Stimulated activated effector memory CD8-positive, alpha-beta T cell treated with anti-CD3 and anti-CD28 coated beads, Interleukin-12 subunit alpha, Interleukin-12 subunit beta, amount 100 ng/mL, for 72 hours (primary cell): ENCODE results near the gene PGAM1.
"Not testable (repeated sequence)": the region's sequence is repeated elsewhere in the genome, so short reads cannot be mapped to it uniquely, and the experiment has no call there.

Experiments
- ATAC-seq: fragments of 150-1000 bp; cut with Tn5 transposase; 2 replicates; pipeline ENCODE4 v1.10.0; 2021
- DNase-seq, 2 donors: peaks; one replicate each; pipeline ENCODE4 v3.0.0; 2021 to 2022; ENCODE audit warnings: low spot score in 2 of 2
- H3K27ac Mint-ChIP-seq: one replicate; pipeline ENCODE4 v1.8.0; 2022; ENCODE audit warnings: mild to moderate bottlenecking, mixed read lengths
- H3K36me3 Mint-ChIP-seq: one replicate; pipeline ENCODE4 v1.8.0; 2022; ENCODE audit warnings: mild to moderate bottlenecking, mixed read lengths
- H3K4me1 Mint-ChIP-seq: one replicate; pipeline ENCODE4 v1.8.0; 2022; ENCODE audit warnings: mixed read lengths
- H3K4me3 Mint-ChIP-seq: one replicate; pipeline ENCODE4 v1.8.0; 2022; ENCODE audit warnings: mild to moderate bottlenecking, mixed read lengths
- H3K9me3 Mint-ChIP-seq: one replicate; pipeline ENCODE4 v1.8.0; 2022; ENCODE audit warnings: mixed read lengths

PGAM1 gene

DNA sequence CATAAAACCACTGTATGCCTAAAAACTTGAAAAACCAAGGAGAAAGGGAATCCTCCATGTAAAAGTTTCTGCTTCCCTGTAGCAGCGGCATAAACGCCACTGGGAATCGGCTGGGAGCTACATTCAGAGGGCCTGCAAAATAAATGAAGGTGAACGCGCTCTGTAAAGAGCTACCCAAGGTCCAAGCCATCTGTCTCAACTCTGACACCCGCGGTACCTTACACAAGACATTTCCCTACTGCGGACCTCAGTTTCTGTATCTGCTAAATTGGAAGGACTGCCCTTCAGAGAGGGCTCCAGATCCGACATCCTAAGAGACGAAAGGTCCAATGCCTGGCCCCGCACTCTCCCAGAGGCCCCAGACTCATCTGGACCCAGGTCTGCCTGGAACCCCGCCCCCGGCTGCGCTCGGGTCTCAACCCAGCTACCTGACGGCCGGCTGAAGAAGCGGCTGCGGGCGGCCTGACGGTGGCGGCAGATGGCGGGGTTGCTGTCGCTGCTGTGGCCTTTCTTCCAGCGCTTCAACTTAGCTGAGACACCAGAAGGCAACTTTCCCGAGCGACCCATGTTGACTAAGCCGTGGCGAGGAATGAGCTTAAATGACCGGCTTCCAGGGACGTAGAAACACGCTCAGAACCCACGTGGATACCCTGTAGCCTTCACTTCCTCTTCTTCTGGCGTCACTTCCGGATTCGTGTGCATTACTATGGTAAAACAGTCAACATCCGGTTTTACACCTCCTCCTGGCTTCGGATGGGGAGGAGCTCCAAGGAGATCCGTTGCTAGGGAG lies 25.1 kb upstream of the PGAM1 start, which contains the start of gene RRP12:
Gene RRP12 (minus strand): TSS at position 676 of the 790 bp plus-strand sequence. CDS start 109 bp downstream, at position 567.
- peaks cover 16% of the 10 kb centered on the region for H3K4me1 Mint-ChIP-seq
- H3K36me3 Mint-ChIP-seq, result peaks cover 38% of the 10 kb centered on the region
- peak within 1 kb of the TSS; percentile 92 for H3K27ac Mint-ChIP-seq
- peak within 1 kb of the TSS; percentile 93 for H3K4me3 Mint-ChIP-seq
- H3K9me3 Mint-ChIP-seq, result no peaks in the 10 kb centered on the region
- ATAC-seq (peak; percentile 99), DNase-seq (peak in 1 of 2 donors; percentile 87)

GRCh38 chr10:97401455-97401919 lies 24.5 kb upstream of the PGAM1 start:
- peaks cover 16% of the 10 kb centered on the region for H3K4me1 Mint-ChIP-seq
- H3K27ac Mint-ChIP-seq, result peak overlapping the region; percentile 92
- ATAC-seq, result no peak
- H3K4me3 Mint-ChIP-seq, result peak overlapping the region; percentile 93
- peaks cover 32% of the 10 kb centered on the region for H3K36me3 Mint-ChIP-seq
- H3K9me3 Mint-ChIP-seq, result no peaks in the 10 kb centered on the region
- DNase-seq, result no peak

GRCh38 chr10:97404044-97404443 lies 21.9 kb upstream of the PGAM1 start:
- Mint-ChIP-seq H3K4me1 (peaks cover 26% of the 10 kb centered on the region), H3K4me3 (no peak overlapping the region), H3K36me3 (peaks cover 8% of the 10 kb centered on the region), H3K9me3 (no peaks in the 10 kb centered on the region), H3K27ac (no peak overlapping the region)
- ATAC-seq (no peak), DNase-seq (no peak)

GRCh38 chr10:97406064-97406463 lies 19.9 kb upstream of the PGAM1 start:
- Mint-ChIP-seq H3K4me1 (peaks cover 22% of the 10 kb centered on the region), H3K27ac (no peak overlapping the region), H3K36me3 (no peaks in the 10 kb centered on the region), H3K9me3 (no peaks in the 10 kb centered on the region), H3K4me3 (no peak overlapping the region)
- ATAC-seq (no peak), DNase-seq (no peak)

GRCh38 chr10:97406483-97406882 lies 19.5 kb upstream of the PGAM1 start:
- not testable (repeated sequence) for DNase-seq, ATAC-seq, H3K27ac Mint-ChIP-seq, H3K9me3 Mint-ChIP-seq, H3K36me3 Mint-ChIP-seq, H3K4me3 Mint-ChIP-seq
- H3K4me1 Mint-ChIP-seq, result peaks cover 18% of the 10 kb centered on the region

- H3K27ac Mint-ChIP-seq, result peak overlapping the region; percentile 38
- DNase-seq (peak in 1 of 2 donors; percentile 88), ATAC-seq (peak; percentile 97)
- peaks cover 16% of the 10 kb centered on the region for H3K4me1 Mint-ChIP-seq
- H3K36me3 Mint-ChIP-seq, result no peaks in the 10 kb centered on the region
- H3K4me3 Mint-ChIP-seq, result peak overlapping the region; percentile 42
- no peaks in the 10 kb centered on the region for H3K9me3 Mint-ChIP-seq
Observed at GRCh38 chr10:97407211-97407951, 18.6 kb upstream of the PGAM1 start.

GRCh38 chr10:97407952-97408248 lies 18.1 kb upstream of the PGAM1 start:
- Mint-ChIP-seq H3K9me3 (no peaks in the 10 kb centered on the region), H3K4me3 (peak overlapping the region; percentile 42), H3K36me3 (peaks cover 2% of the 10 kb centered on the region), H3K27ac (peak overlapping the region; percentile 38), H3K4me1 (peaks cover 16% of the 10 kb centered on the region)
- no peak for DNase-seq
- no peak for ATAC-seq

- ATAC-seq (no peak), DNase-seq (no peak)
- H3K4me1 Mint-ChIP-seq, result peaks cover 22% of the 10 kb centered on the region
- H3K27ac Mint-ChIP-seq, result peak overlapping the region; percentile 38
- H3K4me3 Mint-ChIP-seq, result no peak overlapping the region
- peaks cover 6% of the 10 kb centered on the region for H3K36me3 Mint-ChIP-seq
- no peaks in the 10 kb centered on the region for H3K9me3 Mint-ChIP-seq
Observed at GRCh38 chr10:97408496-97408992, 17.4 kb upstream of the PGAM1 start.

DNA sequence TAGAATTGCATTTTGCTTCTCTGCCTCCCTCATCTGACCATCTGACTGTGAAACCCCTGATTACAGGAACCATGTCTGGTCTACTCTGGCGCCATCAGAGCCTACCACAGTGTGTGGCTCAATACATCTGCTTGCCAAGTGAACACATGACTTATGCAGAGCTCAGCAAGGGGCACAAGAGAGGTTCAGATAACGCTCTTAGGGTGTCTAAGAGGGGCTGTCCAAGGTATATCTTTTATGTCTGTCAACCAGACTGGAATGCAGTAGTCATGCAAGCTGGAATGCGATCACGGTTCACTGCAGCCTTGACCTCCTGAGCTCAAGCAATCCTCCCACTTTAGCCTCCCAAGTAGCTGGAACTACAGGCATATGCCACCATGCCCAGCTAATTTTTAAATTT lies 14.6 kb upstream of the PGAM1 start:
- Mint-ChIP-seq H3K9me3 (no peaks in the 10 kb centered on the region), H3K4me1 (peaks cover 38% of the 10 kb centered on the region), H3K27ac (no peak overlapping the region), H3K4me3 (no peak overlapping the region), H3K36me3 (peaks cover 26% of the 10 kb centered on the region)
- ATAC-seq (no peak), DNase-seq (no peak)

- peak in 1 of 2 donors; percentile 83 for DNase-seq
Observed at GRCh38 chr10:97412891-97413304, 13.1 kb upstream of the PGAM1 start.

DNA sequence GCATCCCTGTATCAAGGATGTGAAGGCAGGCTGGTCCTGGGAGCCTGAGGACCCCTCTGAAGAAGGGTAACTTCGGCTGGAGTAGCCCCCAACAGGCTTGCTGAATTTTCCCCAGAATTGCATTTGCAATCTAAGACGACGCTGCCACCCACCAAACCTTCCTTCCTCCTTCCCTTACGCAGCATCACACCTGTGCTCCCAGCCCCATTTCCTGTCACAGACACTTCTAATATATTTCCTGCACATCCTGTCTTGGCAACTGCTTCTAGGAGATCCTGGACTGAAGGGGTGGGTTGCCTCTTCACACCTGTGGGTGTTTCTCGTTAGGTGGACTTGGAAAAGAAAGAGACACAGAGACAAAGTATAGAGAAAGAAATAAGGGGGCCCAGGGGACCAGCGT lies 9.4 kb upstream of the PGAM1 start:
- Mint-ChIP-seq H3K36me3 (peaks cover 51% of the 10 kb centered on the region), H3K4me3 (peak overlapping the region; percentile 26), H3K9me3 (no peaks in the 10 kb centered on the region), H3K4me1 (peaks cover 59% of the 10 kb centered on the region), H3K27ac (peak overlapping the region; percentile 81)
- ATAC-seq, result no peak
- DNase-seq, result no peak

More at GRCh38 chr10:97412891-97413304, 13.1 kb upstream of the PGAM1 start:
- H3K36me3 Mint-ChIP-seq, result peaks cover 28% of the 10 kb centered on the region
- no peaks in the 10 kb centered on the region for H3K9me3 Mint-ChIP-seq
- H3K27ac Mint-ChIP-seq, result peak overlapping the region; percentile 81
- H3K4me3 Mint-ChIP-seq, result peak overlapping the region; percentile 45
- peaks cover 41% of the 10 kb centered on the region for H3K4me1 Mint-ChIP-seq
- ATAC-seq, result peak; percentile 91

- H3K9me3 Mint-ChIP-seq, ATAC-seq, DNase-seq: not testable (repeated sequence)
- Mint-ChIP-seq H3K4me1 (peaks cover 36% of the 10 kb centered on the region), H3K4me3 (peak overlapping the region; percentile 59), H3K27ac (peak overlapping the region; percentile 87), H3K36me3 (peaks cover 71% of the 10 kb centered on the region)
Observed at GRCh38 chr10:97423757-97424098, 2.3 kb upstream of the PGAM1 start.

DNA sequence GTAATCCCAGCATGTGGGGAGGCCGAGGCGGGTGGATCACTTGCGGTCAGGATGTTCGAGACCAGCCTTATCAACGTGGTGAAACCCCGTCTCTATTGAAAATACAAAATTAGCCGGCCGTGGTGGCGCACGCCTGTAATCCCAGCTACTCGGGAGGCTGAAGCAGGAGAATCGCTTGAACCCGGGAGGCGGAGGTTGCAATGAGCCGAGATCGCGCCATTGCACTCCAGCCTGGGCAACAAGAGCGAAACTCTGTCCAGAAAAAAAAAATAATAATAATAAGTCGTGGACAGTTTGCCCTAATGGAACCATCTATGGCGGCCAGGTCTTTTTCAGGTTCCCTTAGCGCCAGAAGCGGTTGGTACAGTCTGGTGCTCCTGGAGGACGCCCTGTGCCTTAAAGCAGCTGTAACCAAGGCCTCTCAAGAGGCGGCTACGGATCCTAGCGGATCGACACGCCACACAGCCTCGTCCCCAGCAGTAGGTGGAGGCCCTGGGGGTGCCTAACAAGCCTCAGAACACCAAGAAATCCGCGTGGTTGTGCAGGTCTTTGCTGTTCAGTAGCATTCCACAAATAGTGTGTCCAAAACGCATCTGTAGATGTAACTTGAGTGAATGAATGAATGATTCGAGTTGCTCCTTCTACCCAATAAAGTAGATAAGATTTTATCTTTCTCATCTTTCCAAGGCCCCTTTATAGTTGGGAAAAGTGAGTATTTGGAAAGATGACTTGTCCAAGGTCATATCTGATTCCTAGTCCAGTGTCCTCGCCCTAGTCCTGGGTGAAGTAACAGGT lies 982 bp downstream of the PGAM1 start:
- H3K27ac Mint-ChIP-seq, result peak overlapping the region; percentile 87
- H3K4me1 Mint-ChIP-seq, result peaks cover 21% of the 10 kb centered on the region
- DNase-seq (no peak), ATAC-seq (no peak)
- peak overlapping the region; percentile 59 for H3K4me3 Mint-ChIP-seq
- no peaks in the 10 kb centered on the region for H3K9me3 Mint-ChIP-seq
- peaks cover 81% of the 10 kb centered on the region for H3K36me3 Mint-ChIP-seq

GRCh38 chr10:97427571-97428179 lies 1.7 kb downstream of the PGAM1 start:
- peak in 1 of 2 donors; percentile 64 for DNase-seq
- Mint-ChIP-seq H3K27ac (peak overlapping the region; percentile 87), H3K4me1 (peaks cover 21% of the 10 kb centered on the region), H3K4me3 (peak overlapping the region; percentile 59), H3K9me3 (no peaks in the 10 kb centered on the region), H3K36me3 (peaks cover 86% of the 10 kb centered on the region)
- ATAC-seq, result peak; percentile 67
